ENCODE measurements around the gene EXOC1.
"Not testable (repeated sequence)": the region's sequence is repeated elsewhere in the genome, so short reads cannot be mapped to it uniquely, and the experiment has no call there.

EXOC1 gene

GRCh38 chr4:55853484-55854046, at the start of gene EXOC1:
Gene EXOC1, plus strand, starts transcription at chr4:55853648. Its CDS starts 4,676 bp downstream, at chr4:55858324.
- DNase-seq, result peak; percentile 98

GRCh38 chr4:55807556-55807955, 45.9 kb upstream of the EXOC1 start:
- DNase-seq, result no peak

GRCh38 chr4:55808186-55808585, 45.3 kb upstream of the EXOC1 start:
- no peak for DNase-seq

- no peak for DNase-seq
Observed at GRCh38 chr4:55808632-55809031, 44.8 kb upstream of the EXOC1 start.

GRCh38 chr4:55817691-55818090, 35.8 kb upstream of the EXOC1 start:
- DNase-seq, result no peak

- DNase-seq, result no peak
Observed at GRCh38 chr4:55819634-55820033, 33.8 kb upstream of the EXOC1 start, which contains the start of gene EXOC1L. Gene EXOC1L, plus strand, starts transcription at chr4:55819790. Its CDS starts 237 bp downstream, at chr4:55820027.

GRCh38 chr4:55820279-55820678, 33.2 kb upstream of the EXOC1 start:
- no peak for DNase-seq

- no peak for DNase-seq
Observed at GRCh38 chr4:55822329-55822728, 31.1 kb upstream of the EXOC1 start.

GRCh38 chr4:55824865-55825264, 28.6 kb upstream of the EXOC1 start:
- no peak for DNase-seq

- no peak for DNase-seq
Observed at GRCh38 chr4:55826986-55827385, 26.5 kb upstream of the EXOC1 start.

- no peak for DNase-seq
Observed at GRCh38 chr4:55827582-55827981, 25.9 kb upstream of the EXOC1 start.

GRCh38 chr4:55830048-55830447, 23.4 kb upstream of the EXOC1 start:
- DNase-seq, result no peak

GRCh38 chr4:55830716-55831115, 22.7 kb upstream of the EXOC1 start:
- no peak for DNase-seq

GRCh38 chr4:55834086-55834795, 19.2 kb upstream of the EXOC1 start:
- no peak for DNase-seq

GRCh38 chr4:55837903-55838302, 15.5 kb upstream of the EXOC1 start:
- DNase-seq, result no peak

GRCh38 chr4:55838356-55838755, 15.1 kb upstream of the EXOC1 start:
- DNase-seq, result no peak

- DNase-seq, result no peak
Observed at GRCh38 chr4:55838952-55839351, 14.5 kb upstream of the EXOC1 start.

GRCh38 chr4:55840956-55841355, 12.5 kb upstream of the EXOC1 start:
- DNase-seq, result no peak

- not testable (repeated sequence) for DNase-seq
Observed at GRCh38 chr4:55841373-55842239, 11.8 kb upstream of the EXOC1 start.

GRCh38 chr4:55842312-55842711, 11.1 kb upstream of the EXOC1 start:
- DNase-seq, result not testable (repeated sequence)

GRCh38 chr4:55849724-55850123, 3.7 kb upstream of the EXOC1 start:
- no peak for DNase-seq

- DNase-seq, result no peak
Observed at GRCh38 chr4:55851885-55852284, 1.6 kb upstream of the EXOC1 start.

- DNase-seq, result no peak
Observed at GRCh38 chr4:55854129-55854528, 681 bp downstream of the EXOC1 start.

- no peak for DNase-seq
Observed at GRCh38 chr4:55857586-55857985, 4.1 kb downstream of the EXOC1 start.

Measured in midbrain (tissue), 1 donor.